Measurements from ENCODE around the gene MCCD1.
"Not testable (repeated sequence)": the region's sequence is repeated elsewhere in the genome, so short reads cannot be mapped to it uniquely, and the experiment has no call there.

The MCCD1 gene, protein sequence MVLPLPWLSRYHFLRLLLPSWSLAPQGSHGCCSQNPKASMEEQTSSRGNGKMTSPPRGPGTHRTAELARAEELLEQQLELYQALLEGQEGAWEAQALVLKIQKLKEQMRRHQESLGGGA
- total RNA-seq: 0 to 0.88 (median 0) reads per million in 17 experiments

DNA sequence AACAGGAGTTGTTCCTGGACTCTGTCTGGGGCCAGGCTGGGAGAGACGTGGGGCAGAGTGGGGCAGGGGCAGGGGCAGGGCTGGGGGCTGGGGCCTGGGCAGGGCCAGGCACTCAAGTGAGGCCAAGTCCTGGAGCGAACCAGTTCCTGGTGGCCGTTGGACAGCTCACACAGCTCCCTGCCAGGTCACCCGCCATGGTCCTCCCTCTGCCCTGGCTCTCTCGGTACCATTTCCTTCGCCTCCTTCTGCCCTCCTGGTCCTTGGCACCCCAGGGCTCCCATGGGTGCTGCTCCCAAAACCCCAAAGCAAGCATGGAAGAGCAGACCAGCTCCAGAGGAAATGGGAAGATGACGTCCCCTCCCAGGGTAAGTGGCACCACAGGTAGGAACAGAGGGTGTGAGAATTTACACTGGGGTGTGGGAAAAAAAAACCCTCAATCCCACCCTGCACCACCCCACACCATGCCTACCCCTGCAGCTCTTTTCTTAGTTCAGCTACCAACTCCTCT, at the start of gene MCCD1:
Gene MCCD1, plus strand, starts transcription at position 142 of the 508 bp plus-strand sequence. Its CDS starts 53 bp downstream, at position 195.
- DNase-seq: no peak

DNA sequence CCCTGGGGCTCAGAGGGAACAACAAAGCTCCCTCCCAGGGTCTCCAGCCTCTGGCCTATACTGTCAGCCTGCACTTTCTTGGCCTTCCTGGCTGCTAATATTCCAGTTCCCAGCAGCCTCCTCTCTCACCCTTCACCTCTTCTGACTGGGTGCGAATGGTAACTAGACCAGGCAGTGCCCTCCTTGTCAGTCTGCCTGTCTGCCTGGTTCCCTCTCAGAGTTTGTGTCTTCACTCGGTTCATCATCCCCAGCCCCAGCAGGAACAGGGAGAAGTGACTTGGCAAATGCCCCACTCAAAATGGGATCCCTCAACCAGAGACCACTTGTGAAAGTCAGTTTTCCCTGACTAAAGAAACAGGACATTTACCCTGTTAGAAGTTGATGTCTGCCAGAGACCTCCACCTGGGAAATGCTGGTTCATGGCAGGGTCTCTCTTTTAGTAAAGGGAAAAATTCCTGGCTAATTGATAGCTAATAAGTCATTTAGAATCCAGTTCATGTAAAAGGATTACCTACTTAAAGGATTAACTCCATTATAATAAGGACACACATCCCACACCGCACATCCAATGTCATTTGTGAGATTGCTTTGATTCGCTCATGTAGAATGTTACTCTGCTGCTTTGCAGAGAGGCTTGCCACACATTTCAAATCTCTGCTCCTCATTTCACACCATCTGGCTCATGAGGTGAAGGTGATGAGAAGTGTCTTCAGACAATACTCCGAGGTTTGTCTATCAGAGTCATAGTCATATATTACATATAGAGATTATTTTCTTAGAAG, 49.4 kb upstream of the MCCD1 start:
- DNase-seq: no peak

- no peak for DNase-seq
These were observed 48.7 kb upstream of the MCCD1 start for GRCh38 chr6:31479933-31480535.

DNA sequence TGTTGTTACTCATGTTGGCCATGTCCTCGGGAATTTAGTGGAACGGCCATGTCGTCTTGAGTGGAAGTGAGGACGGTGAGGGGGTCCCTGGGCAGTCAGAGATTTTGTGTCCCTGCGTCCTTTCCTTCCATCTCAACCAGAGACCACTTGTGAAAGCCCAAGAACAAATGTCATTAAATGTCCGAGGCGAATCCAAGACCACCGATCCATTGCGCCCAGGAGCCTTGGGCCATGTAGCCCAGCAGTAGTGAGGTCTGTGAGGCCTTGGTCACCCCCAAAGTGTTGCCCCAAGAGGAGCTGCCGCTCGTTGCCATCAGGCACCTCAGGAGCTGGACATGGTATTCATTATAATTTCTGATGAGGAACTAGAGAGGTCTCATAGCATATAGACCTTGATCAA, 48.2 kb upstream of the MCCD1 start:
- no peak for DNase-seq

- no peak for DNase-seq
These were observed 45.4 kb upstream of the MCCD1 start for GRCh38 chr6:31483392-31483791.

GRCh38 chr6:31485055-31485454, 43.7 kb upstream of the MCCD1 start:
- DNase-seq: no peak

DNA sequence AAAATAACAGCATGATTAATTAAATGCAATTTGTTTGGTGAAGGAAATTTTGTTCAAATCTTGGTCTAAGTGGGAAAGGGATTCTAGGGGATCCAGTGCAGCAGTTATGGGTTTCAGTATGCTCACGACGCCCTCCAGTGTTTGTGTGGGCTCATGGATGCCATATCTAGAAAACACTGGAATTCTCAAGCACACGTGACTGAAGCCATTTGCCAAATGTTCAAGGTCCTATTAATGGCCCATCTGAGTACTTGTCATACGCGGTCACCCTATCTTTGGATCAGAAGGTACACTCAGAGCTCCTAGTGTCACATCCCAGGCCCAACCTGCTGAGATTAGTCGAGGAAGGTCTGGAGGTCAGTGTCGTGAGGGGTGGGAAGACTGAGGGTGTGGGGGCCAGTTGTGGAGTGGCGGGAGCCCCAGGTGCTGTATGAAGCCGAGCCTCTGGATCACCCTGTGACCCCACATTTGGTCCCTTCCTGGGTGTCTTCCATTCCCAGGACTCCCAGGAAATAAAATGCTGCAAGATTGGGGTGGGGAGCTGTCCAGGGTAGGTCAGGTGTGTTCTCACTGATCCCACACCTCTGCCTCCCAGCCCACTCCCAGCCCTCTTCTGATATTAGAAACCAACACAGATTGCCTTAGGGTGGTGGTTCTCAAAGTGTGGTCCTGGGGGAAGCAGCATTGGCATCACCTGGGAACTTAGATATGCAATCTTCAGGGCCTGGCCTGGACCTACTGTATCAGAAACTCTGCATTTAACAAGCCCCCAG, 42.5 kb upstream of the MCCD1 start:
- not testable (repeated sequence) for DNase-seq

DNA sequence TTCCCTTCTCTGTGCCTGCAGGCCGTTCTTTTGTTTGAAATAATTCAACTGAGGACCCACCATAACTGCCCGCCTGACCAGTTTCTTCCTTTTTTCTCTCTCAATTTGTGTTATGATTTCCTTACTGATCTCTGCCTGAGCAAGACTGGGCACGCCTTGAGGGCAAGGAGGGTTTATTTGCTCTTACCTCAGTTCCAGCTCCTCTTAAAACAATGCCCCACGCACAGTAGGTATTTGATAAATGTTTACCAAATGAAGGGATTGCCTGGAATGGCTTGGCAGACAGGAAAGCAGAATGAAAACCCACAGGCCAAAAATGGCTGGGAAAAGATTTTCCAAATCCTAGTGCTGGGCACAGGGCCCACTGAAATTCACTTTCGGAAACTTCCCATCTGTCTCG, 41.1 kb upstream of the MCCD1 start:
- not testable (repeated sequence) for DNase-seq

DNA sequence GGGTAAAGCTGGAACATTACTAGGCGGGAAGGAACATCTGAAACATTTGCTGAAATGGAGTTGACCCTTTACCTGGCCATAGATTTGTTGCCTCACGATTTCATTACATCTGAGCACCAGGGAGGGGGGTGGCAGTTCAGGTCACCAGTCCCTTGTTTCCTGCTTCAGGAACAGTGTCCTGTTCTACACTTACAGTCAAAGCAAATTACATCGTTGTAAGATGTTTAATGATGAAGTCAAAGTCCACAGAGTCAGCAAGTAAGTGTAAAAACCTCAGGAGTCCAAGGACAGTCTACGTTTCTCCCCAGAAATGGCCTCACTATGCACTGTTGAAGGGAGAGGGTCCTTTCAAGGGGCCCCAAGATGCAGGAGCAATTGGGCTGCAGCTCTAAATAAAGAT, 39.7 kb upstream of the MCCD1 start:
- no peak for DNase-seq

GRCh38 chr6:31490115-31490873, 38.5 kb upstream of the MCCD1 start:
- peak in 1 of 4 experiments; percentile 12 for DNase-seq

DNA sequence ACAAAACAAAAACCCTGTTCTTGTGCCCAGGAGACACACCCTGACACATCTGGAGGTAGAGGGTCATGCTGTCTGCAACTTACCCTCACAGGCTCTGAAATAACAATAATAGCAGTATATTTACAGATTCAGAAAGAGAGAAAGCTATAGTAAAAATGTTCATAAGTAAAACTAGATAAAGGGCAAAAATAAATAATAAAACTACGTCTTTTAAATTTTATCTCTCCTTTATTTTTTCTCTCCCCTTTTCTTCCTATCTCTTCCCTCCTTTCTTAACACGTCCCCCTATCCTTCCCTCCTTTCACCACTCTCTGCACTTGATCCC, 35.2 kb upstream of the MCCD1 start:
- not testable (repeated sequence) for DNase-seq

DNA sequence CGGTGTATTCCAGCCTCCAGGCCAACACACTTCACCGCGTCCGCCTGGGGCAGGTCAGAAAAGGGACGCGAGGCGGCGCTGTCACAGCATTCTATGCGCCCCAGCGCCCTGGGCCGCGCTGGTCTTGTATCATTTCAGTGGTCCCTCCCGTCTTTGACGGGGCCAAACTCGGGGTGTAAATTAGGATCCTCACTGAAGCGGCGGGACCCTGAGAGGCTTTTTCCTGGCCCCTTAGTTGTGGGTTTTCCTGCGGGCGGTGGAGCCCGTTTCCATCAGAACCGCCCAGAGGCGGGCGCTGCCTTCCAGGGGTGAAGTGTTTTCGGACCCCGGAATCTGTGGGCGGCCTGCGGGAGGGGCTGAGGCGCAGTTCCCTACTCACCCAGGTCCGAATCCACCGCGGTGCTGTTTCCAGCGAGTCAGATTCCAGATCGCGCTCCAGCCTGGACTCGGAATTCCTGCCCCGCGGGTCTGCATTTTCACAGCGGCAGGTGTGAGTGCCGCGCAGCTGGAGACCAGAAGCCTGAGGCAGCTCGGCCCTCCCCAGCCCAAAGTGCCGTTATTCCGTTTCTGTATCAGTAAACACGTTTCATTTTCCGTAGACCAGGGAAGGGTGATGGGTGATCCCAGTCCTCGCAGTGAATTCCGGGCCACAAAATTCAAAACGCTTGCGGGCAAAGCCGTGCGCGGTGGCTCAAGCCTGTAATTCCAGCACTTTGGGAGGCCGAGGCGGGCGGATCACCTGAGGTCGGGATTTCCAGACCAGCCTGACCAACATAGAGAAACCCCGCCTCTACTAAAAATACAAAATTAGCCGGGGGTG, 34.7 kb upstream of the MCCD1 start:
- peak; percentile 83 to 95 (median 88) for DNase-seq

DNA sequence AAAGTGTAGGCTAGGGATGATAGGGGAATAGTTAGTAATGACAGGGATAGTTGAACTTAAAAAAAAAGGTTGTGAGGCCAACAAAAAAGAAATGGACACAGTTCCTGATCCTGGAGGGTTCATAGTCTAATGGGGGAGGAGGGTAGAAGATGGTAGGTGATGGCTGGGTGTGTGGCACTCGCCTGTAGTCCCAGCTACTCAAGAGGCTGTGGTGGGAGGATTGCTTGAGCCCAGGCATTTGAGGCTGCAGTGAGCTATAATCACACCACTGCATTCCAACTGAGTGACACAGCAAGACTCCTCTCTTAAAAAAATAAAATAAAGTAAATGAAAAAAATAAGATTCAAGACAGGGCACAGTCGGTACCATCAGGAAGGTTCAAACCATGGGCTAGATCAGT, 33.2 kb upstream of the MCCD1 start:
- peak in 2 of 4 experiments; percentile 10 to 29 for DNase-seq

GRCh38 chr6:31496826-31497225, 31.9 kb upstream of the MCCD1 start:
- not testable (repeated sequence) for DNase-seq

- peak; percentile 64 to 79 (median 72) for DNase-seq
These were observed 31.0 kb upstream of the MCCD1 start, which contains the start of gene MICB for GRCh38 chr6:31497531-31498476. Gene MICB, plus strand, starts transcription at chr6:31498145. Its CDS starts 49 bp downstream, at chr6:31498194.

DNA sequence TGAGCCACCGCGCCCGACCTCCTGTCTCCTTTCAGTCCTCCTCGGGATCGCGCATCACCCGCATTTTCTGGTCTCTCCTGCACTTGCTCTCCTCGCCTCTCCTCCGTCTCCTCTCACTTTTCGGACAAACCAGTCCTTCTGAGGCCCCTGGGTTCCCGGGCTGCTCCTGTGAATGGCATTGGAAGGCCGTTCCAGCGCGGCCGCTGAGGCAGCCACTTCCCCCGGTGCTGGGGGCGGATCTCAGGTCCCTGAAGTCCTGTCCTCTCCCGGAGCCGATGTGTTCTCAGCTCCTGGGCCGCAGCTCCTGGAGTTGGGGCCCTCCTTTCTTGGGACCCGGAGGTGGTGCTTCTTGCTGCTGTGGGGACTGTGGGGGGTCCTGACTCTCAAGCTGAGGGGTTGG, 30.0 kb upstream of the MCCD1 start:
- peak in 3 of 4 experiments; percentile 18 to 54 (median 18) for DNase-seq

GRCh38 chr6:31499648-31500047, 29.1 kb upstream of the MCCD1 start:
- DNase-seq: not testable (repeated sequence)

DNA sequence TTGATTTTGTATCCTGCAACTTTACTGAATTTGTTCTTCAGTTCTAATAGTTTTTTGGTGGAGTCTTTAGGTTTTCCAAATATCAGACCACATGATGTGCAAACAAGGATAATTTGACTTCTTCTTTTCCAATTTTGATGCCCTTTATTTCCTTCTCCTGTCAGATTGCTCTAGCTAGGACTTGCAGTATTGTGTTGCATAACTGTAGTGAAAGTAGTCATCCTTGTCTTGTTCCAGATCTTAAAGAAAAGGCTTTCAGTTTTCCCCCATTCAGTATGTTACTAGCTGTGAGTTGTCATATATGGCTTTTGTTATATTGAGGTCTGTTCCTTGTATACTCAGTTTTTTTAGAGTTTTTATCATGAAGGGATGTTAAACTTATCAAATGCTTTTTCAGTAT, 26.2 kb upstream of the MCCD1 start:
- DNase-seq: peak in 3 of 4 experiments; percentile 15 to 60 (median 57)

DNA sequence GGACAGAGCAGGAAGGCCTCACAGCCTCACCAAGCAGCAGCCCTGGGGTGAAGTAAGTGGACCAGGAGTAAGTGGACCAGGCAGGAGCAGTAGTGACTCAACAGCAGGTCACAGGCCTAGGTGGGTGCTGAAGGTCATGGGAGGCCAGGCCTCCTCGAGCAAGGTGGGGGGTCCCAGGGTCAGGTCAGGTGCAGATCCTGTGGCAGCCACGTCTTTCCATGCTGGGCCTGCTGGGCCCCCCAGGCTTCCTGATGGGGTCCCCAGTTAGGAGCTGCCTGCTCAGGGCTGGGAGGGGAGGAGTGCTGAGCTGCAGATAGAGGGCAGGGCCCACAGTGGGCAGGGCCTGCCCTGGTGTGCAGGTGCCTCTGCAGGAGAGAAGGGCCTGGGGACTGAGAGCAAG, 19.7 kb upstream of the MCCD1 start:
- DNase-seq: not testable (repeated sequence)

- no peak for DNase-seq
These were observed 18.8 kb upstream of the MCCD1 start for GRCh38 chr6:31510007-31510406.
